HepG2 (cell line): Measurements from ENCODE around the gene HRH3. TPM values are rescaled to one million over a fixed set of nuclear protein-coding genes. Genes with fewer than 3 reads are reported as not detected.

Experiments
- FOXO4 ChIP-seq: sonication (generic); formaldehyde crosslinking; conservative IDR thresholded peaks from 2 replicates; pipeline ENCODE4 v1.8.1; 2023; ENCODE audit warnings: missing genetic modification reagents
- FOXP1 ChIP-seq, 2 experiments: fragments of 450-650 bp in 1 of 2; IDR thresholded peaks; 2 replicates each; pipeline ENCODE4 v1.6.1; 2017 to 2018; ENCODE audit warnings: antibody characterized with exemption in 1 of 2
- MXD3 ChIP-seq: IDR thresholded peaks from 2 replicates; pipeline ENCODE4 v1.6.1; 2016; ENCODE audit warnings: mild to moderate bottlenecking, missing biosample characterization, missing genetic modification reagents
- NCOA5 ChIP-seq: sonication (generic); formaldehyde crosslinking; IDR thresholded peaks from 2 replicates; pipeline ENCODE4 v1.4.0; 2020; ENCODE audit warnings: missing genetic modification reagents
- NFE2L2 ChIP-seq: fragments of 150-350 bp; IDR thresholded peaks from 2 replicates; pipeline ENCODE4 v1.6.1; 2014; ENCODE audit warnings: low read length
- NFYB ChIP-seq: sonication (generic); formaldehyde crosslinking; IDR thresholded peaks from 2 replicates; pipeline ENCODE4 v1.4.0; 2020; ENCODE audit warnings: missing genetic modification reagents
- NPAS2 ChIP-seq: sonication (generic); formaldehyde crosslinking; IDR thresholded peaks from 2 replicates; pipeline ENCODE4 v1.8.0; 2022; ENCODE audit warnings: mild to moderate bottlenecking, missing genetic modification reagents, borderline replicate concordance
- POGK ChIP-seq: sonication (generic); formaldehyde crosslinking; conservative IDR thresholded peaks from 2 replicates; pipeline ENCODE4 v1.8.0; 2022; ENCODE audit warnings: mild to moderate bottlenecking, moderate library complexity, missing genetic modification reagents
- ZMYM4 ChIP-seq: sonication (generic); formaldehyde crosslinking; IDR thresholded peaks from 2 replicates; pipeline ENCODE4 v1.8.1; 2023; ENCODE audit warnings: mild to moderate bottlenecking, missing genetic modification reagents
- ZNF205 ChIP-seq: IDR thresholded peaks from 2 replicates; pipeline ENCODE4 v1.6.1; 2018; ENCODE audit warnings: missing biosample characterization, missing genetic modification reagents
- ZNF407 ChIP-seq: sonication (generic); formaldehyde crosslinking; IDR thresholded peaks from one replicate; pipeline ENCODE4 v1.5.1; 2020; ENCODE audit warnings: mild to moderate bottlenecking, missing genetic modification reagents; ENCODE audit errors: not compliant biosample characterization
- ZNF709 ChIP-seq: sonication (generic); formaldehyde crosslinking; IDR thresholded peaks from 2 replicates; pipeline ENCODE4 v1.5.0; 2020; ENCODE audit warnings: mild to moderate bottlenecking, missing genetic modification reagents
- ZNF761 ChIP-seq: sonication (generic); formaldehyde crosslinking; conservative IDR thresholded peaks from 2 replicates; pipeline ENCODE4 v1.4.0; 2020; ENCODE audit warnings: mild to moderate bottlenecking, missing genetic modification reagents
- polyA plus RNA-seq, 8 experiments: library from polyadenylated mRNA; depleted of rRNA in 3 of 8; stranded (reverse) in 7 of 8; unstranded in 1 of 8; fragments of >200 nt; fragmentation: Illumina TruSeq in 4 of 8; extraction: Trizol in 4 of 8; gene quantifications; 2 replicates each; pipeline versions ENCODE4 v1.2.1 to v1.2.3, GENCODE V29; 2011 to 2016; ENCODE audit warnings: low read depth in 4 of 8, missing spikeins in 1 of 8, mixed read lengths in 1 of 8; ENCODE audit not compliant: insufficient read depth in 1 of 8
- total RNA-seq, 5 experiments: library from RNA; depleted of rRNA; stranded (reverse); fragments of >200 nt; fragmentation: Illumina TruSeq; extraction: Trizol; gene quantifications; 2 replicates each; pipeline ENCODE4 v1.2.3, GENCODE V29; 2016; ENCODE audit warnings: low read depth in 1 of 5

The HRH3 gene
- total and polyA plus RNA-seq, 2 of the 13 experiments (the other 11 are each of a cell fraction or from before 2014, with no cell fraction given) = 0.18 TPM; not detected in 1

GRCh38 chr20:62237801-62238568 is 17.9 kb upstream of the HRH3 start, which contains the start of gene OSBPL2 (continued):
- TF ChIP-seq FOXP1 (IDR thresholded peaks at IDR 0.05) = no peak
- peak; percentile 86 for TF ChIP-seq FOXP1 (CRISPR knock-in tag; IDR thresholded peaks at IDR 0.05)
- TF ChIP-seq NCOA5 (CRISPR knock-in tag) = no peak
- TF ChIP-seq NPAS2 = no peak
- TF ChIP-seq NFYB (CRISPR knock-in tag) = peak; percentile 93
- no peak for TF ChIP-seq FOXO4
- no peak for TF ChIP-seq NFE2L2
- peak; percentile 42 for TF ChIP-seq ZNF407 (CRISPR knock-in tag)
- TF ChIP-seq MXD3 = peak; percentile 42; the same call in 1 of the 2 replicates
- TF ChIP-seq POGK = no peak
- TF ChIP-seq ZNF205 (CRISPR knock-in tag) = peak; percentile 14; the same call in 1 of the 2 replicates
- TF ChIP-seq ZMYM4 (CRISPR knock-in tag) = peak; percentile 51; the same call in 1 of the 2 replicates
- no peak for TF ChIP-seq ZNF709 (CRISPR knock-in tag)
- no peak; the same call in 1 of the 2 replicates for TF ChIP-seq ZNF761 (CRISPR knock-in tag)
